Breast epithelium (tissue), 4 donors: ENCODE results near the gene DNAJB8. TPM values are rescaled to one million over a fixed set of nuclear protein-coding genes. Genes with fewer than 3 reads are reported as not detected.
A peak's percentile ranks its signal among the peaks of the same experiment; 100 is the strongest.

Experiments used
- DNase-seq, 2 donors: peaks; one replicate each; pipeline ENCODE4 v3.0.0-alpha.2; 2019; ENCODE audit warnings: low spot score in 2 of 2
- H3K27ac ChIP-seq, 2 donors: fragments of 200-600 bp; sonication (generic) in 1 of 2; one replicate each; pipeline ENCODE4 v1.5.1; 2016 to 2019; ENCODE audit warnings: mild to moderate bottlenecking in 1 of 2
- H3K27me3 ChIP-seq, 2 donors: fragments of 200-600 bp; sonication (generic) in 1 of 2; one replicate each; pipeline versions ENCODE4 v1.5.1 to v1.6.0; 2017 to 2019; ENCODE audit warnings: control low read depth in 1 of 2, mild to moderate bottlenecking in 1 of 2
- H3K36me3 ChIP-seq: fragments of 200-600 bp; one replicate; pipeline ENCODE4 v1.5.1; 2019
- H3K4me1 ChIP-seq, 2 donors: fragments of 200-600 bp; sonication (generic); one replicate each; pipeline ENCODE4 v1.5.1; 2016 to 2019; ENCODE audit warnings: control low read depth in 1 of 2
- H3K4me3 ChIP-seq, 3 donors: fragments of 200-600 bp; sonication (generic); 1 replicate in 2 of 3; 2 replicates in 1 of 3; pipeline ENCODE4 v1.5.1; 2016 to 2019; ENCODE audit warnings: mild to moderate bottlenecking in 3 of 3, moderate library complexity in 2 of 3
- H3K9me3 ChIP-seq, 2 donors: fragments of 200-600 bp; sonication (generic) in 1 of 2; one replicate each; pipeline ENCODE4 v1.5.1; 2016 to 2019; ENCODE audit warnings: control low read depth in 1 of 2
- CTCF ChIP-seq, 3 donors: fragments of 450-650 bp; IDR thresholded peaks; one replicate each; pipeline ENCODE4 v1.5.1; 2016 to 2017; ENCODE audit warnings: antibody characterized with exemption in 3 of 3, mild to moderate bottlenecking in 3 of 3, moderate library complexity in 3 of 3
- POLR2A ChIP-seq: fragments of 450-650 bp; IDR thresholded peaks from one replicate; pipeline ENCODE4 v1.6.1; 2016; ENCODE audit warnings: antibody characterized with exemption, mild to moderate bottlenecking, moderate library complexity
- POLR2AphosphoS5 ChIP-seq, 3 donors: sonication (generic); formaldehyde crosslinking; IDR thresholded peaks; one replicate each; pipeline ENCODE4 v1.6.1; 2017; ENCODE audit warnings: antibody characterized with exemption in 3 of 3
- intact Hi-C: fragments of 100-400 bp; cut with DNase I; formaldehyde crosslinking; loops from one replicate; pipeline ENCODE4 v1.15.1; 2023; ENCODE audit warnings: low total_unique reads
- total RNA-seq, 3 donors: library from RNA; depleted of rRNA; stranded (reverse); fragments of >200 nt; gene quantifications; one replicate each; pipeline ENCODE4 v1.1.0, GENCODE V29; 2016

The DNAJB8 gene
- total RNA-seq, 3 donors from 2014 or later = not detected

GRCh38 chr3:128426128-128426921 lies 40.4 kb downstream of the DNAJB8 start:
- DNase-seq = no peak
- H3K36me3 ChIP-seq = no peaks in the 10 kb centered on the region
- no peak for TF ChIP-seq POLR2A
- TF ChIP-seq CTCF (IDR thresholded peaks at IDR 0.05) = peak; percentile 51 to 97 (median 54)
- no peaks in the 10 kb centered on the region for H3K9me3 ChIP-seq
- no peaks in the 10 kb centered on the region for H3K27me3 ChIP-seq
- H3K4me1 ChIP-seq = no peaks in the 10 kb centered on the region
- no peak overlapping the region for H3K27ac ChIP-seq
- intact Hi-C loops = loop anchor here (10.0 kb wide), 1 partner anchor 68 kb away; the partner anchor contains the start of gene GATA2
- peak overlapping the region in 2 of 3 donors; percentile 21 to 63 for H3K4me3 ChIP-seq

GRCh38 chr3:128425846-128426127 lies 40.9 kb downstream of the DNAJB8 start:
- no peak for TF ChIP-seq CTCF (IDR thresholded peaks at IDR 0.05)
- no peak for TF ChIP-seq POLR2AphosphoS5 (IDR thresholded peaks at IDR 0.05)
- no peak for TF ChIP-seq POLR2A
- H3K9me3 ChIP-seq = no peaks in the 10 kb centered on the region
- H3K4me1 ChIP-seq = no peaks in the 10 kb centered on the region
- intact Hi-C loops = loop anchor here (10.0 kb wide), 1 partner anchor 69 kb away; the partner anchor contains the start of gene GATA2
- no peak for DNase-seq
- no peak overlapping the region for H3K4me3 ChIP-seq
- H3K27me3 ChIP-seq = no peaks in the 10 kb centered on the region
- H3K36me3 ChIP-seq = no peaks in the 10 kb centered on the region
- H3K27ac ChIP-seq = no peak overlapping the region

- intact Hi-C loops = loop anchor here (10.0 kb wide), 1 partner anchor 70 kb away; the partner anchor contains the start of gene GATA2
These were observed 41.4 kb downstream of the DNAJB8 start for GRCh38 chr3:128425142-128425845.

GRCh38 chr3:128424508-128425069 lies 42.1 kb downstream of the DNAJB8 start:
- H3K27me3 ChIP-seq = no peaks in the 10 kb centered on the region
- H3K4me3 ChIP-seq = no peak overlapping the region
- H3K9me3 ChIP-seq = no peaks in the 10 kb centered on the region
- no peaks in the 10 kb centered on the region for H3K36me3 ChIP-seq
- H3K4me1 ChIP-seq = no peaks in the 10 kb centered on the region
- no peak for TF ChIP-seq POLR2AphosphoS5 (IDR thresholded peaks at IDR 0.05)
- no peak for TF ChIP-seq CTCF (IDR thresholded peaks at IDR 0.05)
- no peak for TF ChIP-seq POLR2A
- intact Hi-C loops = loop anchor here (10.0 kb wide), 1 partner anchor 70 kb away; the partner anchor contains the start of gene GATA2
- no peak overlapping the region for H3K27ac ChIP-seq
- DNase-seq = no peak

More at GRCh38 chr3:128425142-128425845, 41.4 kb downstream of the DNAJB8 start:
- H3K4me3 ChIP-seq = no peak overlapping the region
- TF ChIP-seq CTCF (IDR thresholded peaks at IDR 0.05) (no peak), POLR2AphosphoS5 (IDR thresholded peaks at IDR 0.05) (no peak), POLR2A (no peak)
- no peaks in the 10 kb centered on the region for H3K9me3 ChIP-seq
- H3K27me3 ChIP-seq = no peaks in the 10 kb centered on the region
- no peak overlapping the region for H3K27ac ChIP-seq
- no peaks in the 10 kb centered on the region for H3K4me1 ChIP-seq
- no peak for DNase-seq
- H3K36me3 ChIP-seq = no peaks in the 10 kb centered on the region
